GM12864 (cell line): ENCODE results near the gene DCLK1.
"Not testable (repeated sequence)": the region's sequence is repeated elsewhere in the genome, so short reads cannot be mapped to it uniquely, and the experiment has no call there.

Source experiments
- DNase-seq: peaks from one replicate; pipeline ENCODE4 v3.0.0-alpha.2; 2011; ENCODE audit warnings: low read depth
- H3K4me3 ChIP-seq: 2 replicates; pipeline ENCODE4 v1.5.1; 2011; ENCODE audit warnings: mild to moderate bottlenecking, low read depth, low read length, control low read depth
- TF ChIP-seq, protein P1 (sequence below): IDR thresholded peaks from 2 replicates; pipeline ENCODE4 v1.5.1; 2011; ENCODE audit warnings: low read depth, mild to moderate bottlenecking, moderate library complexity, low read length, control low read depth, inconsistent platforms; ENCODE audit errors: missing control alignments

Gene DCLK1

DNA sequence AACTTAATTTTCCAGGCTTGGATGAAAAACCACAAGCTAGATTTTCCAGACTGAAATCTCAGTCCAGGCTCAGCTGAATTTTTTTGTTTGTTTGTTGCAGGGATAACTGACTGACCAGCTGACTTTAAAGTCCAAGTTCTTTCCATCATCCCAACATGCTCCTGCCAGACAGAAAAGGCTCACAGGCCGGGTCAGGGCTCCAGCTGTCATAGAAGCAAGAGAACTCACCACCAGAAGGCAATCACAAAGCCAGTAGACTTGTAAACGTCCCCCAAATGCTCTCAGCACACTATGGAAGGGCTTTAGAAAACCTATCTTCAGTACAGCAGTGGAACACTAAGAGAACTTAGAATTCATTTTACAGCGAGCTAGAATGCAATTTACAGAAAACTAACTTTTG, 25.5 kb downstream of the DCLK1 start:
- no peak overlapping the region for H3K4me3 ChIP-seq
- TF ChIP-seq, protein P1, sequence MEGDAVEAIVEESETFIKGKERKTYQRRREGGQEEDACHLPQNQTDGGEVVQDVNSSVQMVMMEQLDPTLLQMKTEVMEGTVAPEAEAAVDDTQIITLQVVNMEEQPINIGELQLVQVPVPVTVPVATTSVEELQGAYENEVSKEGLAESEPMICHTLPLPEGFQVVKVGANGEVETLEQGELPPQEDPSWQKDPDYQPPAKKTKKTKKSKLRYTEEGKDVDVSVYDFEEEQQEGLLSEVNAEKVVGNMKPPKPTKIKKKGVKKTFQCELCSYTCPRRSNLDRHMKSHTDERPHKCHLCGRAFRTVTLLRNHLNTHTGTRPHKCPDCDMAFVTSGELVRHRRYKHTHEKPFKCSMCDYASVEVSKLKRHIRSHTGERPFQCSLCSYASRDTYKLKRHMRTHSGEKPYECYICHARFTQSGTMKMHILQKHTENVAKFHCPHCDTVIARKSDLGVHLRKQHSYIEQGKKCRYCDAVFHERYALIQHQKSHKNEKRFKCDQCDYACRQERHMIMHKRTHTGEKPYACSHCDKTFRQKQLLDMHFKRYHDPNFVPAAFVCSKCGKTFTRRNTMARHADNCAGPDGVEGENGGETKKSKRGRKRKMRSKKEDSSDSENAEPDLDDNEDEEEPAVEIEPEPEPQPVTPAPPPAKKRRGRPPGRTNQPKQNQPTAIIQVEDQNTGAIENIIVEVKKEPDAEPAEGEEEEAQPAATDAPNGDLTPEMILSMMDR = no peak
- DNase-seq = no peak

DNA sequence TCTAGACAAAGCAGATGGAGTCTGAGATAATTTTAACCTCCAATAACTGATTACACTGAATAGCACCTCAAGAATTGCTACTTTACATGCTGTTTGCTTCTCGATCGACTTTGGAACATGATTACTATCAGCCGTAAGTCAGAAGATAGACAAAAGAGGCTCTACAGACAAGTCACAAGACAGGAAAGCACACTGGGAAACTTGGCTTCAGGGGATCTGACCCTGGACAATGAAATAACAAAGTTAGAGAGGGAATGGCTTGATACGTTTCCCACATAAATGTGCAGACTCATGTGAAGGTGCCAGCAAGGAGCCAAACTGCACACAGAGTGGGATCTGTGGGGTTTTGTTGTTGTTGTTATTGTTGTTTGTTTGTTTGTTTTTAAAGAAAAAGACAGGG, 28.5 kb downstream of the DCLK1 start:
- H3K4me3 ChIP-seq = no peak overlapping the region
- TF ChIP-seq, protein P1 = no peak
- no peak for DNase-seq

DNA sequence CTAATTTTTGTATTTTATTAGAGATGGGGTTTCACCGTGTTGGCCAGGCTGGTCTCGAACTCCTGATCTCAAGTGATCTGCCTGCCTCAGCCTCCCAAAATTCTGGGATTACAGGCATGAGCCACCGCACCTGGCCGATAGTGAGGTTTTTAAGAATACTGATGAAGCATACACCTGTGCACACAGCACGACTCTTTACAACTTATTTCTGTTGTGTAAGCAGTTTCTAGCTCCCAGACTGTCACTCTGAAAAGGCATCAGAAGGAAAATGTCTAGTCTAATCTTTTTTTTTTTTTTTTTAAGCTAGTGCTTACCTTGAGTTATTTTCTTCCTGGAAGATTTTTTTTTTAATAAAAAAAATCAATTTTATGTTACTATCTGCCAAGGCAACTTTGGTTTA, 29.3 kb downstream of the DCLK1 start:
- DNase-seq, H3K4me3 ChIP-seq: not testable (repeated sequence)

DNA sequence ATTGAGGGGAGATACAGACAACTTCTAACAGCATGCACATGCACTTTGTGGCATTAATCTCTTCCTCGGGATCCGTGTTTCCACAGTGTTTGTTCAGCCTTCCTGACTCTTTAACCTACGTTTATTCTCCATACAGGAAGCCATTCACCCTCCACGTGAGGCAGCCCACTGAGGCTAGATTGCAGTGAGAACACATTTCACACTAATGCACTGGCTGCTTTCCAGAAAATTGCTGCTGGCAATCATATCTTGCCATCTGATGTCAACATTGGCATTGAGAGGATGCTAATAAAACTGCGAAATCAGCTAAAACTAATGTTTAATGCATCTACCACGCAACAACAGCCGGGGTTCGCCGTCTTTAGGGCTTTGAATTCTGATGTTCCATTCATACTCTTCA, 30.0 kb downstream of the DCLK1 start:
- no peak for DNase-seq
- TF ChIP-seq, protein P1 = no peak
- H3K4me3 ChIP-seq = no peak overlapping the region

DNA sequence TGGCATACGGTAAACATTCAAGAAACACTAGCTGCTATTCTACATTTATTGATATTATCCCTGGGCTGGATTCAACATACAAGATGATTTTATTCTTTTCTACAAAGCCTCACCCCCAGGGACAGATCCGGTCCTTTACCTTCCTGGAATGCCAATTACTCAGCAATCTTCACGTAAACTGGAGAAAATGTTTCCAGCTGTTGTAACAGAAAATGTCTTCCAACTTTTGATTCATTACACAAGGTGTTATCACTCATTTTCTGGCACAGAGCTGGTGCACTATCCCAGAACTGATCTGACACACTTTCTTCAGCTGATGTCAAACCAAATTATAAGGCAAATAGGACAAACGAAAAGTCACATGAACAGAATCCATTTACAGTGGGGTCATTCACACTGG, 33.1 kb downstream of the DCLK1 start:
- no peak overlapping the region for H3K4me3 ChIP-seq
- TF ChIP-seq, protein P1 = no peak
- no peak for DNase-seq

DNA sequence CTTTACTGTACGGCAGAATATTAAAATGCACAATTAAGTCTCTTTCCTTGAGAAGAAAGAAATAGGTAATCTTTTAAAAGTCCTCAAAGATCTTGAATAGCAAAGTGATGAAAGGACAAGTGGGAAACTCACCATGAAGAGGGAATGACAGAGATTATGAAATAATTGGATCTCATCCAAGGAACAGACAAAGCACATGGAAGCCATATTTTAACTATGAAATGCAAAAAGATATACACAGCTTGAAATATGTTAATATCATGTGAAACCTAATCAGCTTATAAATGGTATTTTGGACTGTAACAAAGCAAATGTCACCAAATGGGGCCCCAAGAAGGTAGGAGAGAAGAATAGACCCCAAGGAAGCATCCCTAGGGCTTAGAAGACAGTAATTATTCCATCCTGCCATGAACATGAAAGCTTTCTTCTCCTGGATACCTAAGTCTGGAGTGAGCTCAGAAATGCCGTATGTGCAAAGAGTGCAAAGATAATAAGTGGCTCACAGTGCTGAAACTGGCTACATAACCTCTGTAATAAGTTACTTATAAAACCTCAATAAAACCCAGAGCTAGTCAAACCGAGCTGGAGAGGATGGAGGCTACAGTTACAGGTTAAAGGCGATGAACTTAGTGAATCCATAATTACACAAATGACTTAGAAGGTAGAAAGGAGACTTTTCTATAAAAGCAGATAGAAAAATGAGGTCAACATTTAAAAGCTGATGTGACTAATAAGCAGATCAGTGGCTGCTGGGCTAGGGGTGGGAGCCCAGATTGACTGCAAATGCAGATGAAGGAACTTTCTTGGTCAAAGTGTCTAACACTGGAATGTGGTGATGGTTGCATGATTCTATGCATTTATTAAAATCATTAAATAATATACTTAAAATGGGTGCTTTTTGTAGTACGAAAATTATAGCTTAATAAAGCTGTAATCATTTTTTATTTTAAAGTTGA, 34.4 kb downstream of the DCLK1 start:
- no peak overlapping the region for H3K4me3 ChIP-seq
- TF ChIP-seq, protein P1 = no peak
- DNase-seq = no peak

DNA sequence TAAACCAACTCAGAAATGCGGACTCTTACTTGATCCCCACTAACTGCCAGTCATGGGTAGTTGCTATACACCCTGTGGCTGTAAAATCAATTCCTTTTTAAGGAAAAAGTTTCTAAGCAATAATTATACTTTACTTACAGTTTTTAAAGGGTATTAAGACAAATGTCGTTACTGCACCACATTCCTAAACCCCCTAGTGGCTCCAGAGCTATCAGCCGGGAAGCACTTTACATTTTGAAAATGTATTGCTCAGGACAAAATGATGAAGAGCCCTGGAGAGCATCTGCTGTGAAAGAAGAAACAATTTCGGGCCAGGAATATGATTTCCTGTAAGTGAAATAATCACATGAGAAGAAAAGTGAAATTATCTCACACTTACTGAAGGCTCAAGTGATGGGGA, 36.7 kb downstream of the DCLK1 start:
- no peak for DNase-seq
- TF ChIP-seq, protein P1 = no peak
- no peak overlapping the region for H3K4me3 ChIP-seq
